Measurements from ENCODE around the gene STX2. TPM values are rescaled to one million over a fixed set of nuclear protein-coding genes. Genes with fewer than 3 reads are reported as not detected.

The STX2 gene
- total RNA-seq, 1 experiment from 2014 or later: 19.0 TPM

- no peak overlapping the region for H3K27ac Mint-ChIP-seq (ENCODE audit: low read depth, unreplicated experiment)
- peaks cover 3% of the 10 kb centered on the region for H3K9me3 Mint-ChIP-seq (ENCODE audit: unreplicated experiment)
- ChIA-PET CTCF (interaction anchor here (0.6 to 3.7 kb wide), 27 partner anchors 10 to 1665 kb away, joined by 3 to 34 read pairs (median 5); no protein-coding TSS in a partner anchor), POLR2A (no interaction called here)
- BruUV-seq (replicated peaks): no TSS peak
- no peak overlapping the region for H3K4me3 Mint-ChIP-seq (ENCODE audit: unreplicated experiment)
- H3K27me3 Mint-ChIP-seq (ENCODE audit: insufficient read depth, unreplicated experiment): peaks cover 18% of the 10 kb centered on the region
- H3K36me3 Mint-ChIP-seq (ENCODE audit: insufficient read depth, unreplicated experiment): no peaks in the 10 kb centered on the region
- intact Hi-C loops (cut with micrococcal nuclease): loop anchor here (1.0 to 5.0 kb wide), 4 partner anchors 347 to 702 kb away; no protein-coding TSS in a partner anchor
- TF ChIP-seq CTCF (IDR thresholded peaks at IDR 0.05; ENCODE audit: unreplicated experiment): no peak
- DNase-seq (ENCODE audit: unreplicated experiment): no peak
- no peaks in the 10 kb centered on the region for H3K4me1 Mint-ChIP-seq (ENCODE audit: insufficient read depth, unreplicated experiment)
Measured at GRCh38 chr12:130748786-130749185, 90.3 kb downstream of the STX2 start.

DNA sequence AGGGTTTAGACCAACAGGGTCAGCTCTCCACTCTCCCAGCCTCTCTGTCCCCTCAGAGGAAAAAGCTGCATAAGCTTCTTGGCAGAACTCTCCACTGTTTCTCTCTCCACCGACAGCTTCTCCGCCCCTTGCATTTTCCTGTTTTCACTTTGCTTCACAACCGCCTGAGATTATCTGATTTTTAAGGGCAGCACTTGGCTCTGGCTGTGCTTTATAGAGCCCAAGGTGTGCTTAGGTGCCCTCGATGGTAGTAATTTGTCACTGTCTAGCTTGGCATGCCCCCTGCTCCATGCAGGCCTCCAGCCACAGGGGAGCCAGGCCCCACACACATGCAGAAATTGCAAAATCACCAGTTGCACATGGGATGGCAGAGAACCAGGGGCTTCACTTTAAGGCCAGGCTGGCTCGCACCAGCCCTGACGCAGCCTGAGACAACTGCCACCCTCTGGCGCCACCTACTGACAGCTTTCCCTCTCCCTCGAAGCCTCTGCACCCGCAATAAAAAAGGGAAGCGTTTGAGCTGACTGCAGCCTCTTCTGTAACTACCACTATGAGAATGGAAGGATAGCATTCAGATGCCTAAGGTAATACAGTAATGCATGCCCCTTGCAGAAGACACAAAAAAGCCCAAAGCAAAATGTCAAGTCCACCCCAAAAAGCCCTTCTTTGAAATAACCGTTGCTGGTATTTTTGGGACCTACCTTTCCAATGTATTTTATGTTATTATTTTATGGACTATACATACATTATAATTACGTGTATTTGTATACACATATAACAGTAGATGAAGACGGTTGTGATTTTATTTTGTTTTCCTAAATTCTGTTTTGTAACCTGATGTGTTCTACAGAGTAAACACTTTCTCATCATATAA is 90.9 kb downstream of the STX2 start:
- H3K4me1 Mint-ChIP-seq (ENCODE audit: insufficient read depth, unreplicated experiment): no peaks in the 10 kb centered on the region
- no TSS peak for BruUV-seq (replicated peaks)
- ChIA-PET CTCF (interaction anchor here (0.5 to 3.7 kb wide), 57 partner anchors 9 to 1665 kb away, joined by 3 to 34 read pairs (median 4); no protein-coding TSS in a partner anchor), POLR2A (no interaction called here)
- no peak overlapping the region for H3K4me3 Mint-ChIP-seq (ENCODE audit: unreplicated experiment)
- TF ChIP-seq CTCF (IDR thresholded peaks at IDR 0.05; ENCODE audit: unreplicated experiment): peak; percentile 86
- no peaks in the 10 kb centered on the region for H3K36me3 Mint-ChIP-seq (ENCODE audit: insufficient read depth, unreplicated experiment)
- H3K9me3 Mint-ChIP-seq (ENCODE audit: unreplicated experiment): peaks cover 7% of the 10 kb centered on the region
- no peak overlapping the region for H3K27ac Mint-ChIP-seq (ENCODE audit: low read depth, unreplicated experiment)
- peak; percentile 73 for DNase-seq (ENCODE audit: unreplicated experiment)
- H3K27me3 Mint-ChIP-seq (ENCODE audit: insufficient read depth, unreplicated experiment): peaks cover 22% of the 10 kb centered on the region
- intact Hi-C loops (cut with micrococcal nuclease): loop anchor here (1.0 to 5.0 kb wide), 4 partner anchors 347 to 701 kb away; no protein-coding TSS in a partner anchor

- ChIA-PET POLR2A (no interaction called here), CTCF (interaction anchor here (0.9 to 3.7 kb wide), 10 partner anchors 10 to 720 kb away, joined by 3 to 34 read pairs (median 9); no protein-coding TSS in a partner anchor)
- Mint-ChIP-seq H3K27me3 (ENCODE audit: insufficient read depth, unreplicated experiment) (peaks cover 22% of the 10 kb centered on the region), H3K27ac (ENCODE audit: low read depth, unreplicated experiment) (no peak overlapping the region), H3K4me1 (ENCODE audit: insufficient read depth, unreplicated experiment) (no peaks in the 10 kb centered on the region), H3K4me3 (ENCODE audit: unreplicated experiment) (no peak overlapping the region), H3K36me3 (ENCODE audit: insufficient read depth, unreplicated experiment) (no peaks in the 10 kb centered on the region), H3K9me3 (ENCODE audit: unreplicated experiment) (peaks cover 7% of the 10 kb centered on the region)
- no peak for DNase-seq (ENCODE audit: unreplicated experiment)
- TF ChIP-seq CTCF (IDR thresholded peaks at IDR 0.05; ENCODE audit: unreplicated experiment): no peak
- no TSS peak for BruUV-seq (replicated peaks)
- intact Hi-C loops (cut with micrococcal nuclease): loop anchor here (5.0 kb wide), 1 partner anchor 464 kb away; no protein-coding TSS in a partner anchor
Measured at GRCh38 chr12:130746546-130746945, 92.5 kb downstream of the STX2 start.

DNA sequence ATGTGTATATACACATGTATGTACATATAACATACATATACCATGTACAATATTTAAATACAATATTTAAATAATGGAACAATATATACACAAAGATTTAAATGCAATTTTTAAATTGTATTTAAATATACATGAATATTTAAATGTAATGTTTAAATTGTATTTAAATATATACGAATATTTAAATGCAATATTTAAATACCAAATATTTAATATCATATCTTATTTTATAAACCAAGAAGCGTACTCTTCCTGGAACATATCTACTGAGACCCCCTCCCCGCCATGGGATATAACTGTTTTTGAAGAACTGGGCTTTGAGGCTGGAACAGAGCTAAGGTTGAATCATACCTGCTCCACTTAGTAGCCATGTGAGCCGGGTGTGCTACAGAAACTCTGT is 93.1 kb downstream of the STX2 start:
- no peaks in the 10 kb centered on the region for H3K4me1 Mint-ChIP-seq (ENCODE audit: insufficient read depth, unreplicated experiment)
- CTCF ChIA-PET: interaction anchor here (1.0 to 3.3 kb wide), 4 partner anchors 111 to 719 kb away, joined by 4 to 17 read pairs (median 8); no protein-coding TSS in a partner anchor
- BruUV-seq (replicated peaks): no TSS peak
- no peak for TF ChIP-seq CTCF (IDR thresholded peaks at IDR 0.05; ENCODE audit: unreplicated experiment)
- H3K36me3 Mint-ChIP-seq (ENCODE audit: insufficient read depth, unreplicated experiment): no peaks in the 10 kb centered on the region
- H3K4me3 Mint-ChIP-seq (ENCODE audit: unreplicated experiment): no peak overlapping the region
- no peak for DNase-seq (ENCODE audit: unreplicated experiment)
- no peak overlapping the region for H3K27ac Mint-ChIP-seq (ENCODE audit: low read depth, unreplicated experiment)
- peaks cover 22% of the 10 kb centered on the region for H3K27me3 Mint-ChIP-seq (ENCODE audit: insufficient read depth, unreplicated experiment)
- peaks cover 7% of the 10 kb centered on the region for H3K9me3 Mint-ChIP-seq (ENCODE audit: unreplicated experiment)
- POLR2A ChIA-PET: no interaction called here
- intact Hi-C loops (cut with micrococcal nuclease): loop anchor here (5.0 kb wide), 1 partner anchor 464 kb away; no protein-coding TSS in a partner anchor

Measured in MCF 10A (cell line).